Limb (tissue), 2 donors: ENCODE results near the gene PTF1A.
A peak's percentile ranks its signal among the peaks of the same experiment; 100 is the strongest.

Experiments
- DNase-seq, 2 donors: peaks; one replicate each; pipeline ENCODE4 v3.0.0-alpha.2; 2016; ENCODE audit errors: extremely low spot score in 2 of 2

PTF1A gene

GRCh38 chr10:23186697-23187096 lies 5.4 kb upstream of the PTF1A start:
- DNase-seq: no peak

GRCh38 chr10:23187155-23187554 lies 5.0 kb upstream of the PTF1A start:
- no peak for DNase-seq

- no peak for DNase-seq
These were observed 3.1 kb upstream of the PTF1A start for GRCh38 chr10:23189024-23189423.

- no peak for DNase-seq
These were observed 994 bp upstream of the PTF1A start for GRCh38 chr10:23190872-23191763.

- peak in 1 of 2 donors; percentile 62 for DNase-seq
These were observed 761 bp downstream of the PTF1A start for GRCh38 chr10:23192712-23193434.

DNA sequence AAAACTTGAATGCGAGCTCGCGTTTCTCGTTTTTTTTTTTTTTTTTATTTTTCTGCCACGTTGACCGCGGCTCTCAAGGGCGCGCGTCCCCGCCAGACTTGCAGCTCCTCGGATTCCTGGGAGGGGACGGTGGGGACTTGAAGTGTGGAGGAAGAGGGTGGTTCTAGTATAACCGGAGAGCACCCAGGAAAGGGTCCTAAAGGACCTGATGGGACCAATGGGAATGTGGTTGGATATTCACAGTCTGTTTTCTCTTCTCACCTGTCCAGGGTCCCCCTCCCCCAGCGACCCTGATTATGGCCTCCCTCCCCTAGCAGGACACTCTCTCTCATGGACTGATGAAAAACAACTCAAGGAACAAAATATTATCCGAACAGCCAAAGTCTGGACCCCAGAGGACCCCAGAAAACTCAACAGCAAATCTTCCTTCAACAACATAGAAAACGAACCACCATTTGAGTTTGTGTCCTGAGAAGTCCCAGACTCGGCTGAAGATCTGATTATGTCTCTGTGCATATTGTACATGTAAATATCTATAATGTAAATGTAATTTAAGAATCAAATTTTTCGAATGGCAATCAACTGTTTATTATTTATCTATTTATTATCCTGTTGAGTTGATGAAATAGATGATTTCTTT lies 1.4 kb downstream of the PTF1A start:
- DNase-seq: no peak

DNA sequence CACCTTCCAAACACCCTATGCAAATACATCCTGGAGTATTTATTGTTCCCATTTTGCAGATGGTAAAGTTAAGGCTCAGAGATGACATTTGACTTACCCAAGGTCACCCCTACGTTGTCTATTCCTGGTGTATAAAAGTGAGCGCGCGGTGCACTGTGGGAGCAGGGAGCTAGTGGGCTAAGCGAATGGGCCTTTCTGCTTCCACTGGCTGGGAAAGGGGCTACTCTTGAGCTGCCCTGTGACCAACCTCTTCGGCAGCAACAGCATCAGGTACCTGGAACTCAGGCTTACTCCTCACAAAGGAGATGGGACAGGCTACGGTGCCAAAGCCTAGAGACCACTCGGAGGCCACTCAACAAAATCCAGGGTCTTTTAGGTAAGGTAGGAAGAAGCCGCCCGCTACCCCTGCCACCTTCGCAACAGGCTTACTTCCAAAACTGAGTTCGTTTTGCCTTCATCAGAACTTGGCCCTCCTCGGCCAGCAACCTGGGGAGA lies 2.4 kb downstream of the PTF1A start:
- DNase-seq: no peak

GRCh38 chr10:23194966-23195845 lies 3.1 kb downstream of the PTF1A start:
- no peak for DNase-seq

GRCh38 chr10:23195846-23196600 lies 3.9 kb downstream of the PTF1A start:
- DNase-seq: no peak

- DNase-seq: no peak
These were observed 4.8 kb downstream of the PTF1A start for GRCh38 chr10:23196915-23197314.

GRCh38 chr10:23197416-23197861 lies 5.3 kb downstream of the PTF1A start:
- no peak for DNase-seq

DNA sequence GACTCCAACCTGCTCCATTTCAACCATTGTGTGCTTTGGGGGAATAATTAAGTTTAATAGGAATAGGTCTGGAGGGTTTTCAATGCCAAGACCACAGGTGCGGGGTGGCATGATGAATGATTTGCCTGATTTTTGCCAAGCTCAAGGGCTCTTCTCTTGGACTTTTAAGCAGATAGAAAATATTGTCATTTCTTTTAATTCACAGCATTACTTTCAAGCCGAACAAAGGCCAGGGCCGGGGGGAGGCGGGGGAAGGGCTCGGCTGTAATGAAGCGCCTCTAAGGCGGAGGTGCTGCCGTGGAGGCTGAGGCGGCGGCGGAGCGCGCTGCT lies 6.5 kb downstream of the PTF1A start:
- no peak for DNase-seq

- no peak for DNase-seq
These were observed 7.0 kb downstream of the PTF1A start for GRCh38 chr10:23198940-23199767.

DNA sequence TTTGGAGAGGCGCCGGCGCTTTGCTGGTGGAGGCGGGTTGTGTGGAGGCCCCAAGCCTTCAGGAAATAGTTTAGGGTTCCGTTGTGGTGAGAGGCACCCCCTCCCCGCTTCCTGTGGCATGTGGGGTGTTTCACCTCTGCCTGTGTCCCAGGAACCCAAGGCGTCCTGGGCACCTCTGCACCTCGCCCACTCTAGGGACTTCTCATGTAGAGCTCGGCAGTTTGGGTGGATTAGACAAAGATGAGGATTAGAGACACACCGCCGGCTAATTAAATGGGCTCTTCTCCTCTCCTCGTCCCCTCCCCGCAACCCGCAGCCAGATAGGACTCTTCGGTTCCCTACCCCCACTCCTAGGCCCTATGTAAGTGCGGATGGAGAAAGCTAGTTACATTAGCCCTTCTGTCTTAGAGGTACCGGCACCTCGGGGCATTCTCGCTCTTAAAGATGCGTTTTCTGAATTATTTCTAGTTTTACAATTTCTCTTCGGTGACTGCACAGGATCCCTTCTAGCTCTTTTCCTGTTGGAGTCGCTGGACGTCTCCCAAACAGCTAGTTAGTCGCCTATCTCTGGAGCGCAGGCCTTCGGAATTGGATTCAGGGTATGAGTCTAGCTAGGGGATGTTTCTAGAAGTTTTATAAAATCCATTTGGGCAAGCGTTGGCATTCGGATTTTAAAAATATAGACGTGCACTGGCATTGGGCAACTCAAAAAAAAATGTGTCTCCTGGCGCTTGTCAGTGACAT lies 7.8 kb downstream of the PTF1A start:
- DNase-seq: no peak

DNA sequence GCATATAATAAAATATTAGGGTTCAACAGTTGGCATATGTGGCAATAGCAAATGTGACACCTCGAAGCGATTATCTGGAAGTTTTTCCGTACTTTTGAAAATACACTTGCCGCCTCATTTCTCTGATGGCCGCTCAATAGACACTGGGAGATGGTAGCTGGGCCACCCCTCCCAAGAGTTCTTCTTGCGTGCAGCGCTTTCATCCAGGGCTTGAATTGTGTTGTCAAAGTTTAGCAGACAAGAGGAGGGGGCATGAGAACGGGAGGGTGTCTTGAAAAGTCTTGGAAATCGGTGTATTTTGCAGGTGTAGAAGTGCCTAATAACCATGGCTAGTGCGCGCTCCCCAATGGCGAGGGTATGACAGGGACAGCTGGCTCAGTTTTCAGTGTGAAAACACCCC lies 8.5 kb downstream of the PTF1A start:
- DNase-seq: no peak

GRCh38 chr10:23200997-23201652 lies 9.0 kb downstream of the PTF1A start:
- DNase-seq: no peak

DNA sequence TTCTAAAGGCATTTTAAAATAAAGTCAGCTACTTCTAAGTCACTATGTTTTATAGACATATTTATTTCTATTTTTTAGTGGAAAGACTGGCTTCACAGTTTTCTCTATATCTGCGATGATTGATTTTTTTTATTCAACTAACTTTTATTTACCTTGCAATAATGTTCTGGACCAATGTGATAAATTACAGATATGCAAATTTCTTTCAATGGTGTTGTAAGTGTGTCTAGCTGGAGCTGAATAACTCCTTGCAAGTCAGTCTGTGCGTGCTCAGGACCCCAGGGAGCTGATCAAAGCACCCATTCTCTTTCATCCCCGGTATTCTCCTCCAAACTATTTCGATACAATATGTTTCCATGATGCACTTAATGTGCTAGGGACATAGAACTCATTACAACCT lies 9.7 kb downstream of the PTF1A start:
- DNase-seq: no peak

DNA sequence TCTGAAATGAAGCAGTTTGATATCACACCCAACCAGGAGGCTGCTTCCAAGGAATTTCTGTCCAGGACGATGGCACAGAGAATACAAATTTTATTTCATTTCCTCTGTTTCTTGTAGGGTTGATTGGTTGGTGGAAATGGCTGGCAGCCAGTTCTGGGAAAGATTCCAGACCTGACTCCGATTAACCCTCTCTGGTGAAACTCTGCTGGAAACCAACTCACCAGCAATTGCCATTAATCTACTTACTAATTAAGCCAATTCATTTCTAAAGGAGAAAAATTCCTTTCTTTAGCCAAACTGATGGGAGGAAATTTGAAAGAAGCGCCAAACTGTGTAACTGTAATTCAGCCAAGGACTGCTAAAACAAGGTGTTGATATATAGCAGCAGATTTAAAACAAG lies 10.7 kb downstream of the PTF1A start:
- no peak for DNase-seq
